CD14-positive monocyte (primary cell): Measurements from ENCODE around the gene ZNF592. TPM values are rescaled to one million over a fixed set of nuclear protein-coding genes. Genes with fewer than 3 reads are reported as not detected.

Experiments used
- DNase-seq, 3 donors: peaks; one replicate each; pipeline ENCODE4 v3.0.0-alpha.2; 2011 to 2022
- H2AFZ ChIP-seq: 2 replicates; pipeline ENCODE4 v1.6.0; 2012; ENCODE audit warnings: mild to moderate bottlenecking, low read depth, low read length, inconsistent platforms; ENCODE audit not compliant: insufficient read depth, poor library complexity, severe bottlenecking
- H3K27ac ChIP-seq, 2 donors: 1 replicate in 1 of 2; 2 replicates in 1 of 2; pipeline ENCODE4 v1.5.1; 2012 to 2013; ENCODE audit warnings: low read length in 2 of 2, control low read depth in 1 of 2, inconsistent platforms in 1 of 2, low read depth in 1 of 2, mild to moderate bottlenecking in 1 of 2
- H3K27me3 ChIP-seq, 2 donors: one replicate each; pipeline versions ENCODE4 v1.6.0 to v1.6.1; 2011 to 2013; ENCODE audit warnings: low read length in 2 of 2; ENCODE audit not compliant: control insufficient read depth in 2 of 2, insufficient read depth in 2 of 2
- H3K36me3 ChIP-seq, 2 donors: replicated peaks in 1 of 2; 1 replicate in 1 of 2; 2 replicates in 1 of 2; pipeline versions ENCODE4 v1.5.1 to v1.6.1; 2012 to 2013; ENCODE audit warnings: low read length in 2 of 2, control low read depth in 1 of 2, inconsistent platforms in 1 of 2, mild to moderate bottlenecking in 1 of 2; ENCODE audit not compliant: insufficient read depth in 2 of 2, control insufficient read depth in 1 of 2
- H3K4me1 ChIP-seq, 2 donors: 1 replicate in 1 of 2; 2 replicates in 1 of 2; pipeline versions ENCODE4 v1.5.1 to v1.6.1; 2012 to 2013; ENCODE audit warnings: low read length in 2 of 2, control low read depth in 1 of 2, inconsistent platforms in 1 of 2, mild to moderate bottlenecking in 1 of 2, moderate library complexity in 1 of 2; ENCODE audit not compliant: insufficient read depth in 2 of 2, control insufficient read depth in 1 of 2
- H3K4me2 ChIP-seq: replicated peaks from 2 replicates; pipeline ENCODE3; 2012; ENCODE audit warnings: low read length, moderate library complexity, mild to moderate bottlenecking; ENCODE audit not compliant: poor library complexity, severe bottlenecking; ENCODE audit errors: extremely low read depth
- H3K4me3 ChIP-seq, 3 experiments: fragments of 200-600 bp in 1 of 3; sonication (generic) in 1 of 3; replicated peaks in 1 of 3; 1 replicate in 2 of 3; 2 replicates in 1 of 3; pipeline ENCODE4 v1.5.1; 2011 to 2013; ENCODE audit warnings: low read length in 3 of 3, mild to moderate bottlenecking in 3 of 3, control low read depth in 2 of 3, low read depth in 2 of 3, inconsistent platforms in 1 of 3, moderate library complexity in 1 of 3
- H3K79me2 ChIP-seq: 2 replicates; pipeline ENCODE4 v1.6.0; 2012; ENCODE audit warnings: mild to moderate bottlenecking, control low read depth, inconsistent platforms, low read length, moderate library complexity; ENCODE audit not compliant: insufficient read depth
- H3K9ac ChIP-seq: 2 replicates; pipeline ENCODE4 v1.6.0; 2017; ENCODE audit warnings: low read length, mild to moderate bottlenecking; ENCODE audit not compliant: insufficient read depth, poor library complexity, severe bottlenecking
- H3K9me3 ChIP-seq, 2 donors: replicated peaks in 1 of 2; 1 replicate in 1 of 2; 2 replicates in 1 of 2; pipeline versions ENCODE4 v1.5.1 to v1.6.1; 2012 to 2013; ENCODE audit warnings: low read length in 2 of 2, control low read depth in 1 of 2; ENCODE audit not compliant: control insufficient read depth in 1 of 2, insufficient read depth in 1 of 2
- H4K20me1 ChIP-seq: 2 replicates; pipeline ENCODE4 v1.6.0; 2012; ENCODE audit warnings: mild to moderate bottlenecking, low read length, control low read depth, moderate library complexity; ENCODE audit not compliant: insufficient read depth
- H3K27ac Mint-ChIP-seq, 7 donors: one replicate each; pipeline ENCODE4 v1.8.0; 2020; ENCODE audit warnings: mild to moderate bottlenecking in 7 of 7, mixed read lengths in 7 of 7, moderate library complexity in 6 of 7, inconsistent platforms in 2 of 7
- H3K27me3 Mint-ChIP-seq, 3 donors: one replicate each; pipeline ENCODE4 v1.8.0; 2021 to 2022; ENCODE audit warnings: low read depth in 3 of 3, mild to moderate bottlenecking in 3 of 3, mixed read lengths in 3 of 3, moderate library complexity in 3 of 3, inconsistent platforms in 1 of 3
- H3K36me3 Mint-ChIP-seq, 2 donors: one replicate each; pipeline ENCODE4 v1.8.0; 2020; ENCODE audit warnings: mixed read lengths in 2 of 2, inconsistent platforms in 1 of 2, mild to moderate bottlenecking in 1 of 2
- H3K4me1 Mint-ChIP-seq: one replicate; pipeline ENCODE4 v1.8.0; 2020; ENCODE audit warnings: mild to moderate bottlenecking, mixed read lengths
- H3K4me3 Mint-ChIP-seq, 2 donors: one replicate each; pipeline ENCODE4 v1.8.0; 2020; ENCODE audit warnings: mild to moderate bottlenecking in 2 of 2, mixed read lengths in 2 of 2, moderate library complexity in 1 of 2
- H3K9me3 Mint-ChIP-seq, 7 donors: one replicate each; pipeline ENCODE4 v1.8.0; 2020 to 2022; ENCODE audit warnings: mixed read lengths in 7 of 7, mild to moderate bottlenecking in 6 of 7, moderate library complexity in 6 of 7, inconsistent platforms in 2 of 7
- CTCF ChIP-seq: fragments of 200-600 bp; IDR thresholded peaks from one replicate; pipeline ENCODE4 v1.8.0; 2022; ENCODE audit warnings: antibody characterized with exemption, mild to moderate bottlenecking
- WGBS: methylation state at CpG from one replicate; pipeline ENCODE4 v1.1.5; 2013; ENCODE audit warnings: missing lambda C conversion rate; ENCODE audit not compliant: insufficient coverage; 5-methylcytosine and 5-hydroxymethylcytosine counted together
- intact Hi-C, 2 donors: fragments of 100-400 bp; cut with micrococcal nuclease; formaldehyde crosslinking; loops; one replicate each; pipeline versions ENCODE4 v1.15.0 to v1.15.1; 2023
- polyA plus RNA-seq, 3 donors: library from polyadenylated mRNA; depleted of rRNA in 1 of 3; unstranded in 2 of 3; stranded (reverse) in 1 of 3; fragments of 300-500 nt in 2 of 3; fragments of >200 nt in 1 of 3; fragmentation: Illumina TruSeq in 2 of 3; gene quantifications; 1 replicate in 2 of 3; 2 replicates in 1 of 3; pipeline ENCODE4 v1.2.3, GENCODE V29; 2012 to 2021

Gene ZNF592
- polyA plus RNA-seq, 3 donors = 2.8 to 43.6 (median 5.0) TPM

- no peaks in the 10 kb centered on the region for H3K9me3 Mint-ChIP-seq
- H3K4me1 Mint-ChIP-seq = peaks cover 40% of the 10 kb centered on the region
- peaks cover 100% of the 10 kb centered on the region for H3K79me2 ChIP-seq
- H3K4me3 ChIP-seq = no peak overlapping the region
- H4K20me1 ChIP-seq = peaks cover 100% of the 10 kb centered on the region
- peak overlapping the region in 1 of 2 donors; percentile 34 for H3K27ac ChIP-seq
- H3K36me3 ChIP-seq = peaks cover 37 to 55% of the 10 kb centered on the region in 2 donors
- no peak overlapping the region for H3K4me2 ChIP-seq
- no peak overlapping the region for H2AFZ ChIP-seq
- no CpG with 5 or more reads among the region's 1 CpG for WGBS
- H3K4me1 ChIP-seq = peaks cover 14 to 17% of the 10 kb centered on the region in 2 donors
- H3K9ac ChIP-seq = no peak overlapping the region
- H3K27me3 ChIP-seq = no peaks in the 10 kb centered on the region
- H3K27me3 Mint-ChIP-seq = peaks cover 0 to 2% (median 0%) of the 10 kb centered on the region in 3 donors
- TF ChIP-seq CTCF = no peak
- peak overlapping the region in 3 of 7 donors; percentile 23 to 38 (median 35) for H3K27ac Mint-ChIP-seq
- H3K4me3 Mint-ChIP-seq = no peak overlapping the region
- no peak for DNase-seq
- peaks cover 35 to 59% of the 10 kb centered on the region in 2 donors for H3K36me3 Mint-ChIP-seq
- intact Hi-C loops = no loop called here
- no peaks in the 10 kb centered on the region for H3K9me3 ChIP-seq
Measured at GRCh38 chr15:84764989-84765388, 16.6 kb downstream of the ZNF592 start.

GRCh38 chr15:84765675-84766074 is 17.3 kb downstream of the ZNF592 start:
- Histone ChIP-seq H4K20me1 (peaks cover 100% of the 10 kb centered on the region), H2AFZ (no peak overlapping the region), H3K27ac (peak overlapping the region in 1 of 2 donors; percentile 42), H3K36me3 (peaks cover 39 to 62% of the 10 kb centered on the region in 2 donors), H3K4me3 (no peak overlapping the region), H3K27me3 (no peaks in the 10 kb centered on the region), H3K9ac (no peak overlapping the region), H3K4me2 (no peak overlapping the region), H3K79me2 (peaks cover 100% of the 10 kb centered on the region), H3K9me3 (no peaks in the 10 kb centered on the region), H3K4me1 (peaks cover 12% of the 10 kb centered on the region in 2 donors)
- H3K4me3 Mint-ChIP-seq = no peak overlapping the region
- 100% methylated on average over 1 of the region's 4 CpGs for WGBS
- peaks cover 43% of the 10 kb centered on the region for H3K4me1 Mint-ChIP-seq
- TF ChIP-seq CTCF = no peak
- intact Hi-C loops = no loop called here
- peak overlapping the region in 3 of 7 donors; percentile 13 to 84 (median 17) for H3K27ac Mint-ChIP-seq
- H3K36me3 Mint-ChIP-seq = peaks cover 36 to 63% of the 10 kb centered on the region in 2 donors
- H3K27me3 Mint-ChIP-seq = peaks cover 0 to 2% (median 0%) of the 10 kb centered on the region in 3 donors
- DNase-seq = no peak
- no peaks in the 10 kb centered on the region for H3K9me3 Mint-ChIP-seq
